ENCODE results near the gene NDUFB5. TPM values are rescaled to one million over a fixed set of nuclear protein-coding genes. Genes with fewer than 3 reads are reported as not detected.

The NDUFB5 gene
- total RNA-seq, 2 donors from 2014 or later, result 41.9 to 73.7 TPM

DNA sequence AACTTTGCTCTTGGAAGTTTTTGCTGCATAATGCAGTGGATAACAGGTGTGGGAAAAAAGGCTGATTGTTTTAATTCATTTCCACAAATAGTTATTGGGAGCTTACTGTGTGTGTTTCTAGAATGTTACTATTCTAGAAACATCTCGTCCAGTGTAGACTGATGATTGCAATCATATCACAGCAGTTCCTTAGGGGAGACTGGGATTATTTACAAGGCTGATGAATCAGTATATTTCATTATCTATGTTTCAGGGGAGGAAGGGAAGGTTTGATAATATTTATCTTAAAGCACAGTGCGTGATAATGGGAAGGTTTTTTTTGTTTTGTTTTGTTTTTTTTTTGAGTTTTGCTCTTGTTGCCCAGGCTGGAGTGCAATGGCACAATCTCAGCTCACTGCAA, 50.6 kb downstream of the NDUFB5 start:
- no peaks in the 10 kb centered on the region for H3K9me3 ChIP-seq
- no peak overlapping the region for H3K27ac ChIP-seq
- 42 to 52% methylated on average over 2 of the region's 2 CpGs for WGBS, 2 donors
- no peak for DNase-seq
- TF ChIP-seq, protein P1, sequence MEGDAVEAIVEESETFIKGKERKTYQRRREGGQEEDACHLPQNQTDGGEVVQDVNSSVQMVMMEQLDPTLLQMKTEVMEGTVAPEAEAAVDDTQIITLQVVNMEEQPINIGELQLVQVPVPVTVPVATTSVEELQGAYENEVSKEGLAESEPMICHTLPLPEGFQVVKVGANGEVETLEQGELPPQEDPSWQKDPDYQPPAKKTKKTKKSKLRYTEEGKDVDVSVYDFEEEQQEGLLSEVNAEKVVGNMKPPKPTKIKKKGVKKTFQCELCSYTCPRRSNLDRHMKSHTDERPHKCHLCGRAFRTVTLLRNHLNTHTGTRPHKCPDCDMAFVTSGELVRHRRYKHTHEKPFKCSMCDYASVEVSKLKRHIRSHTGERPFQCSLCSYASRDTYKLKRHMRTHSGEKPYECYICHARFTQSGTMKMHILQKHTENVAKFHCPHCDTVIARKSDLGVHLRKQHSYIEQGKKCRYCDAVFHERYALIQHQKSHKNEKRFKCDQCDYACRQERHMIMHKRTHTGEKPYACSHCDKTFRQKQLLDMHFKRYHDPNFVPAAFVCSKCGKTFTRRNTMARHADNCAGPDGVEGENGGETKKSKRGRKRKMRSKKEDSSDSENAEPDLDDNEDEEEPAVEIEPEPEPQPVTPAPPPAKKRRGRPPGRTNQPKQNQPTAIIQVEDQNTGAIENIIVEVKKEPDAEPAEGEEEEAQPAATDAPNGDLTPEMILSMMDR (IDR thresholded peaks at IDR 0.05), result no peak
- no peak for TF ChIP-seq POLR2A (IDR thresholded peaks at IDR 0.05)
- intact Hi-C loops (cut with DNase I), result no loop called here
- no peak overlapping the region for H3K4me3 ChIP-seq
- no peak for ATAC-seq
- no peaks in the 10 kb centered on the region for H3K36me3 ChIP-seq (replicated peaks in 1 of 2; ENCODE audit: insufficient read depth in 1 of 2, low read depth in 2 of 2)
- H3K4me1 ChIP-seq, result peaks cover 9% of the 10 kb centered on the region
- H3K27me3 ChIP-seq, result no peaks in the 10 kb centered on the region

- H3K9me3 ChIP-seq, result no peaks in the 10 kb centered on the region
- WGBS, 2 donors, result 77 to 88% methylated on average over 2 of the region's 2 CpGs
- no peak overlapping the region for H3K4me3 ChIP-seq
- DNase-seq, result no peak
- TF ChIP-seq, protein P1 (IDR thresholded peaks at IDR 0.05), result no peak
- TF ChIP-seq POLR2A (IDR thresholded peaks at IDR 0.05), result no peak
- H3K4me1 ChIP-seq, result peaks cover 9% of the 10 kb centered on the region
- ATAC-seq, result no peak
- no peaks in the 10 kb centered on the region for H3K27me3 ChIP-seq
- no peaks in the 10 kb centered on the region for H3K36me3 ChIP-seq (replicated peaks in 1 of 2; ENCODE audit: insufficient read depth in 1 of 2, low read depth in 2 of 2)
- no peak overlapping the region for H3K27ac ChIP-seq
- intact Hi-C loops (cut with DNase I), result no loop called here
Measured at GRCh38 chr3:179658606-179659005, 54.0 kb downstream of the NDUFB5 start.

GRCh38 chr3:179660872-179661271, 56.3 kb downstream of the NDUFB5 start:
- intact Hi-C loops (cut with DNase I), result no loop called here
- Histone ChIP-seq H3K27me3 (no peaks in the 10 kb centered on the region), H3K4me3 (no peak overlapping the region), H3K27ac (no peak overlapping the region), H3K9me3 (no peaks in the 10 kb centered on the region), H3K4me1 (no peaks in the 10 kb centered on the region), H3K36me3 (replicated peaks in 1 of 2; ENCODE audit: insufficient read depth in 1 of 2, low read depth in 2 of 2) (no peaks in the 10 kb centered on the region)
- no peak for TF ChIP-seq POLR2A (IDR thresholded peaks at IDR 0.05)
- TF ChIP-seq, protein P1 (IDR thresholded peaks at IDR 0.05), result no peak
- WGBS, 2 donors, result 91 to 95% methylated on average over 3 of the region's 3 CpGs
- DNase-seq (no peak), ATAC-seq (no peak)

- no peak for DNase-seq
- Histone ChIP-seq H3K9me3 (no peaks in the 10 kb centered on the region), H3K27ac (no peak overlapping the region), H3K4me1 (no peaks in the 10 kb centered on the region), H3K4me3 (no peak overlapping the region), H3K36me3 (replicated peaks in 1 of 2; ENCODE audit: insufficient read depth in 1 of 2, low read depth in 2 of 2) (no peaks in the 10 kb centered on the region), H3K27me3 (no peaks in the 10 kb centered on the region)
- ATAC-seq, result no peak
- intact Hi-C loops (cut with DNase I), result no loop called here
- 70 to 84% methylated on average over 4 of the region's 4 CpGs for WGBS, 2 donors
- TF ChIP-seq, protein P1 (IDR thresholded peaks at IDR 0.05), result no peak
- no peak for TF ChIP-seq POLR2A (IDR thresholded peaks at IDR 0.05)
Measured at GRCh38 chr3:179661777-179662176, 57.2 kb downstream of the NDUFB5 start.

DNA sequence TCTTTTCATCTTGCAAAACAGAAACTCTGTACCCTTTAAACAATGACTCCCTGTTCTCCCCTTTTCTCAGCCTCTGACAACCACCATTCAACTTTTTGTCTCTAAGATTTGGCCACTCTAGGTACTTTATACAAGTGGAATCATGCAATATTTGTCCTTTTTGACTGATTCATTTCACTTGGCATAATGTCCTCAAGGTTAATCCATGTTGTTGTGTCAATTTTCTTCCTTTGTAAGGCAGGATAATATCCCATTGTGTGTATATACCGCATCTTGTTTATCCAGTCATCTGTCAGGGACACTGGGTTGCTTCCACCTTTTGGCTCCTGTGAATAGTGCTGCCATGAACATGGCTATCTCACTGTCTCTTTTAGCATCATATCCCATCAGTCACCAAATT, 58.5 kb downstream of the NDUFB5 start:
- no peaks in the 10 kb centered on the region for H3K36me3 ChIP-seq (replicated peaks in 1 of 2; ENCODE audit: insufficient read depth in 1 of 2, low read depth in 2 of 2)
- TF ChIP-seq POLR2A (IDR thresholded peaks at IDR 0.05), result no peak
- TF ChIP-seq, protein P1 (IDR thresholded peaks at IDR 0.05), result no peak
- WGBS, 2 donors, result 52 to 64% methylated on average over 1 of the region's 1 CpG
- H3K27ac ChIP-seq, result no peak overlapping the region
- DNase-seq (no peak), ATAC-seq (no peak)
- H3K27me3 ChIP-seq, result no peaks in the 10 kb centered on the region
- no peak overlapping the region for H3K4me3 ChIP-seq
- H3K4me1 ChIP-seq, result no peaks in the 10 kb centered on the region
- intact Hi-C loops (cut with DNase I), result no loop called here
- H3K9me3 ChIP-seq, result no peaks in the 10 kb centered on the region
